Gastroesophageal sphincter (tissue), 3 donors: Measurements from ENCODE around the gene GNPTG.

Experiments
- CTCF ChIP-seq, 4 experiments: fragments of 200-600 bp in 2 of 4; fragments of 450-650 bp in 2 of 4; sonication (generic) in 1 of 4; IDR thresholded peaks; one replicate each; pipeline ENCODE4 v1.5.1; 2017 to 2019; ENCODE audit warnings: antibody characterized with exemption in 4 of 4, mild to moderate bottlenecking in 2 of 4, moderate library complexity in 2 of 4
- EP300 ChIP-seq: sonication (generic); formaldehyde crosslinking; IDR thresholded peaks from one replicate; pipeline ENCODE4 v1.6.1; 2017; ENCODE audit warnings: antibody characterized with exemption, mild to moderate bottlenecking
- POLR2A ChIP-seq, 2 donors: fragments of 450-650 bp; IDR thresholded peaks; one replicate each; pipeline ENCODE4 v1.6.1; 2017; ENCODE audit warnings: antibody characterized with exemption in 2 of 2, mild to moderate bottlenecking in 2 of 2, moderate library complexity in 1 of 2
- POLR2AphosphoS5 ChIP-seq: sonication (generic); formaldehyde crosslinking; IDR thresholded peaks from one replicate; pipeline ENCODE4 v1.6.1; 2017; ENCODE audit warnings: antibody characterized with exemption

GRCh38 chr16:1322407-1322806 is 29.3 kb upstream of the GNPTG start:
- TF ChIP-seq CTCF (IDR thresholded peaks at IDR 0.05) (no peak), POLR2A (IDR thresholded peaks at IDR 0.05) (no peak), POLR2AphosphoS5 (no peak), EP300 (no peak)
